ENCODE measurements around the gene ARHGAP28. TPM values are rescaled to one million over a fixed set of nuclear protein-coding genes. Genes with fewer than 3 reads are reported as not detected.

Gene ARHGAP28
- total RNA-seq, 1 experiment from 2014 or later, result 0.41 TPM

- H3K27ac ChIP-seq (ENCODE audit: low read length), result no peak overlapping the region
- intact Hi-C loops (cut with micrococcal nuclease; ENCODE audit: unreplicated experiment) (no loop called here), in situ Hi-C loops (cut with HindIII; ENCODE audit: low pct_unique_long_range_greater_than_20kb, low sequenced_read_pairs) (no loop called here)
- no peaks in the 10 kb centered on the region; the same call in 1 of the 2 replicates for H3K36me3 ChIP-seq (ENCODE audit: control insufficient read depth, insufficient read depth, low read length)
- ChIA-PET CTCF (no interaction called here), POLR2A (no interaction called here)
- H3K9me3 ChIP-seq (ENCODE audit: control insufficient read depth, insufficient read depth, low read depth, low read length), result no peaks in the 10 kb centered on the region
- DNase-seq (ENCODE audit: low read depth, low spot score) (no peak), ATAC-seq (no peak)
- no peaks in the 10 kb centered on the region for H3K4me1 ChIP-seq (ENCODE audit: control insufficient read depth, insufficient read depth, low read length)
- no peak overlapping the region for H3K4me3 ChIP-seq (ENCODE audit: low read depth in 2 of 2, low read length in 2 of 2)
- H3K27me3 ChIP-seq (ENCODE audit: control insufficient read depth, insufficient read depth, low read length), result no peaks in the 10 kb centered on the region; the same call in 1 of the 2 replicates
- no TSS peak for BruUV-seq (replicated peaks)
- TF ChIP-seq POLR2AphosphoS5 (IDR thresholded peaks at IDR 0.05; ENCODE audit: low read depth, low read length) (no peak), REST (IDR thresholded peaks at IDR 0.05; ENCODE audit: insufficient read depth in 1 of 2, low read depth in 2 of 2, low read length in 1 of 2) (no peak), SIN3A (IDR thresholded peaks at IDR 0.05; ENCODE audit: borderline replicate concordance, insufficient read depth, low read depth, low read length) (no peak), TCF7L2 (IDR thresholded peaks at IDR 0.05; ENCODE audit: low read depth, low read length) (no peak)
- TF ChIP-seq, protein P1, sequence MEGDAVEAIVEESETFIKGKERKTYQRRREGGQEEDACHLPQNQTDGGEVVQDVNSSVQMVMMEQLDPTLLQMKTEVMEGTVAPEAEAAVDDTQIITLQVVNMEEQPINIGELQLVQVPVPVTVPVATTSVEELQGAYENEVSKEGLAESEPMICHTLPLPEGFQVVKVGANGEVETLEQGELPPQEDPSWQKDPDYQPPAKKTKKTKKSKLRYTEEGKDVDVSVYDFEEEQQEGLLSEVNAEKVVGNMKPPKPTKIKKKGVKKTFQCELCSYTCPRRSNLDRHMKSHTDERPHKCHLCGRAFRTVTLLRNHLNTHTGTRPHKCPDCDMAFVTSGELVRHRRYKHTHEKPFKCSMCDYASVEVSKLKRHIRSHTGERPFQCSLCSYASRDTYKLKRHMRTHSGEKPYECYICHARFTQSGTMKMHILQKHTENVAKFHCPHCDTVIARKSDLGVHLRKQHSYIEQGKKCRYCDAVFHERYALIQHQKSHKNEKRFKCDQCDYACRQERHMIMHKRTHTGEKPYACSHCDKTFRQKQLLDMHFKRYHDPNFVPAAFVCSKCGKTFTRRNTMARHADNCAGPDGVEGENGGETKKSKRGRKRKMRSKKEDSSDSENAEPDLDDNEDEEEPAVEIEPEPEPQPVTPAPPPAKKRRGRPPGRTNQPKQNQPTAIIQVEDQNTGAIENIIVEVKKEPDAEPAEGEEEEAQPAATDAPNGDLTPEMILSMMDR (IDR thresholded peaks at IDR 0.05), result no peak
These were observed 5.2 kb upstream of the ARHGAP28 start for GRCh38 chr18:6724331-6724730.

GRCh38 chr18:6728331-6728730, 1.2 kb upstream of the ARHGAP28 start:
- intact Hi-C loops (cut with micrococcal nuclease; ENCODE audit: unreplicated experiment) (no loop called here), in situ Hi-C loops (cut with HindIII; ENCODE audit: low pct_unique_long_range_greater_than_20kb, low sequenced_read_pairs) (no loop called here)
- POLR2A ChIA-PET, result no interaction called here
- Histone ChIP-seq H3K36me3 (ENCODE audit: control insufficient read depth, insufficient read depth, low read length) (no peaks in the 10 kb centered on the region; the same call in 1 of the 2 replicates), H3K4me3 (ENCODE audit: low read depth in 2 of 2, low read length in 2 of 2) (no peak overlapping the region), H3K4me1 (ENCODE audit: control insufficient read depth, insufficient read depth, low read length) (no peaks in the 10 kb centered on the region; the same call in 1 of the 2 replicates), H3K9me3 (ENCODE audit: control insufficient read depth, insufficient read depth, low read depth, low read length) (no peaks in the 10 kb centered on the region), H3K27ac (ENCODE audit: low read length) (no peak overlapping the region), H3K27me3 (ENCODE audit: control insufficient read depth, insufficient read depth, low read length) (peaks cover 5% of the 10 kb centered on the region; the same call in 1 of the 2 replicates)
- CTCF ChIA-PET, result no interaction called here
- no TSS peak for BruUV-seq (replicated peaks)
- TF ChIP-seq SIN3A (IDR thresholded peaks at IDR 0.05; ENCODE audit: borderline replicate concordance, insufficient read depth, low read depth, low read length), result no peak
- TF ChIP-seq TCF7L2 (IDR thresholded peaks at IDR 0.05; ENCODE audit: low read depth, low read length), result no peak
- no peak for TF ChIP-seq POLR2AphosphoS5 (IDR thresholded peaks at IDR 0.05; ENCODE audit: low read depth, low read length)
- TF ChIP-seq, protein P1 (IDR thresholded peaks at IDR 0.05), result no peak
- DNase-seq (ENCODE audit: low read depth, low spot score) (no peak), ATAC-seq (no peak)
